Measurements from ENCODE around the gene EPYC.

The EPYC gene

DNA sequence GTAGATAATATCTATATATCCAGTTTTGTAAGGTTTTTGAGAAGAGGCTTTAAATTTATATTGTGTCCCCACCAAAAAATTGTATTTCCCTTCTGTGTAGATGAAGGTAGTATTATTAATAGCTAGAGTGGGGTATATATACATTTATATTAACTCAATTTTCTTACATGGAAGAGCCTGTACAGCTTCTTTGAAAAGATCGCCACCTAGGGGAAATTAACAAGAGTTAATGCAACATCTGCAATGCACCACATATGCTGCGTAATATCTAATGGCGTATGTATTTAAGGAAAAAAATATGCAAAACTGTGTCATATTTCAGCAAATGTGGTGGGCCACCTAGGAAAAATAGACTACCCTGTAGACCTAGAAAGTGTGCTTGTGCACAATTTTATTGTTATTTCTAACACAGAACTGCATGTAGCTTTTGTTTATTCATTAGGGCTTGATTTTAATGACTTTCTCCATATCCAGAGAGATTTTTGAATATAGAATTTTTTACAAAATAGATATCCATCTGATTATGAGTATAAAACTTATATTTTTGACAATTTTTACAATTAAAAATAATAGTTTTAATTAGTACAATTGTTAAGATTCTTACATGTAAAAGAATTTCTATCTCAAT lies 63.8 kb downstream of the EPYC start:
- DNase-seq (ENCODE audit: low read depth, low spot score), result peak; percentile 74
- in situ Hi-C loops (cut with HindIII; ENCODE audit: low sequenced_read_pairs), result no loop called here
- no peak overlapping the region for H3K4me3 ChIP-seq (ENCODE audit: low read depth, low read length)
- TF ChIP-seq, protein P1, sequence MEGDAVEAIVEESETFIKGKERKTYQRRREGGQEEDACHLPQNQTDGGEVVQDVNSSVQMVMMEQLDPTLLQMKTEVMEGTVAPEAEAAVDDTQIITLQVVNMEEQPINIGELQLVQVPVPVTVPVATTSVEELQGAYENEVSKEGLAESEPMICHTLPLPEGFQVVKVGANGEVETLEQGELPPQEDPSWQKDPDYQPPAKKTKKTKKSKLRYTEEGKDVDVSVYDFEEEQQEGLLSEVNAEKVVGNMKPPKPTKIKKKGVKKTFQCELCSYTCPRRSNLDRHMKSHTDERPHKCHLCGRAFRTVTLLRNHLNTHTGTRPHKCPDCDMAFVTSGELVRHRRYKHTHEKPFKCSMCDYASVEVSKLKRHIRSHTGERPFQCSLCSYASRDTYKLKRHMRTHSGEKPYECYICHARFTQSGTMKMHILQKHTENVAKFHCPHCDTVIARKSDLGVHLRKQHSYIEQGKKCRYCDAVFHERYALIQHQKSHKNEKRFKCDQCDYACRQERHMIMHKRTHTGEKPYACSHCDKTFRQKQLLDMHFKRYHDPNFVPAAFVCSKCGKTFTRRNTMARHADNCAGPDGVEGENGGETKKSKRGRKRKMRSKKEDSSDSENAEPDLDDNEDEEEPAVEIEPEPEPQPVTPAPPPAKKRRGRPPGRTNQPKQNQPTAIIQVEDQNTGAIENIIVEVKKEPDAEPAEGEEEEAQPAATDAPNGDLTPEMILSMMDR (IDR thresholded peaks at IDR 0.05; ENCODE audit: low read depth, low read length), result peak; percentile 66

DNA sequence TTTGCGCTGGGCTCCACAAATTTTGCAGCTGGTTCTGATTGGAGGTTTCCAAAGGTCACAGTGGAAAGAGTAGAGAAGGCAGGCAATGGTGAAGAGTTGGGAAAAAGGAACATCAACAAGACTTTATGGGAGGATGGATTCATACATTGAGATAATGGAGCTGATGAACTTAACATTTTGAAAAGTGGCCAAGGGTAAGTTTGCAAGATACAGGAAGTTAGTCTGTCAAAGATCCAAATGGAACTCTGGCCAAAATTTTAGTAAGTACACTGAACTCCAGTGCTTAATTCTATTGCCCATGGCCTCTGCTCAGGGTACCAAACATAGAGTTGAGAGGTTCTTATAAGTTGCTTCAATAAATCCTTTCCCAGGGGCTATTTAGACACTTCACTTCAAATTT lies 65.4 kb downstream of the EPYC start:
- TF ChIP-seq, protein P1 (IDR thresholded peaks at IDR 0.05; ENCODE audit: low read depth, low read length), result no peak
- no peak for DNase-seq (ENCODE audit: low read depth, low spot score)
- H3K4me3 ChIP-seq (ENCODE audit: low read depth, low read length), result no peak overlapping the region
- in situ Hi-C loops (cut with HindIII; ENCODE audit: low sequenced_read_pairs), result no loop called here

DNA sequence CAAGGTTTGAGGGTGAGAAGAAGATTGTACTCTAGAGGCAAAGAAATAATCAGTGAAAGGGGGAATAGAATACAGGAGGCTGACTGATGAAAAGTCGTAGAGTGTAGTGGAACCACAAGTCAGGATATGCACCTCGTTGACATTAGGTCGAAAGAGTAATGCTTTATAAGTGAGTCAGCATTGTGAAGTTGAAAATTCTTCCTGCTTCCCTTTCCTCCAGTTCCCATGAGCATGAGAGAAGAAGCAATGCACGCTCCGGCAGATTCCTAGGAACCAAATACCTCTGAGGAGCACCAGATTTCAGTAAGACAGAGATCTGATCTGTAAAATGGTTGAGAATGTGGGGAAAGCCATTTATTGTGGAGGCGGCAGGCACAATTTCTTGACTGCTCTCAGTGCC lies 66.3 kb downstream of the EPYC start:
- TF ChIP-seq, protein P1 (IDR thresholded peaks at IDR 0.05; ENCODE audit: low read depth, low read length), result no peak
- DNase-seq (ENCODE audit: low read depth, low spot score), result peak; percentile 50
- in situ Hi-C loops (cut with HindIII; ENCODE audit: low sequenced_read_pairs), result no loop called here
- H3K4me3 ChIP-seq (ENCODE audit: low read depth, low read length), result no peak overlapping the region

DNA sequence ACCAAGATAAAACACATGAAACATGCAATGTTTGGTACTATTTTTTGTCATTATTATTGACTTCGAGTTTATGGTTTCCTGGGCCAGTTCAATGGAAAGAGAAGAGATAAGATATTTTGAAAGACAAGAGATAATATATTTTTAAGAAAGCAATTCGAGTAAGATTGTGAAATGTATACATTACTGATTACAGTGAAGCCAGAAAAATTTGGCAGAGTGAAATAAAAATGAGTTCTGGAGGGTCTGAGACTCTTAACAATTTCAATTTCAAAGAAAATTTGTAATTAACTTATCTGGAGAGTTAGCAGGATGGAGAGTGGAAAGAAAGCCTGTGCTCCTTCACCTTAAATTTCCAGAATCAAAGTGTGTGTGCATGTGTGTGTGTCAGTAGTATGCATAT lies 67.1 kb downstream of the EPYC start:
- TF ChIP-seq, protein P1 (IDR thresholded peaks at IDR 0.05; ENCODE audit: low read depth, low read length), result no peak
- H3K4me3 ChIP-seq (ENCODE audit: low read depth, low read length), result no peak overlapping the region
- in situ Hi-C loops (cut with HindIII; ENCODE audit: low sequenced_read_pairs), result no loop called here
- no peak for DNase-seq (ENCODE audit: low read depth, low spot score)

DNA sequence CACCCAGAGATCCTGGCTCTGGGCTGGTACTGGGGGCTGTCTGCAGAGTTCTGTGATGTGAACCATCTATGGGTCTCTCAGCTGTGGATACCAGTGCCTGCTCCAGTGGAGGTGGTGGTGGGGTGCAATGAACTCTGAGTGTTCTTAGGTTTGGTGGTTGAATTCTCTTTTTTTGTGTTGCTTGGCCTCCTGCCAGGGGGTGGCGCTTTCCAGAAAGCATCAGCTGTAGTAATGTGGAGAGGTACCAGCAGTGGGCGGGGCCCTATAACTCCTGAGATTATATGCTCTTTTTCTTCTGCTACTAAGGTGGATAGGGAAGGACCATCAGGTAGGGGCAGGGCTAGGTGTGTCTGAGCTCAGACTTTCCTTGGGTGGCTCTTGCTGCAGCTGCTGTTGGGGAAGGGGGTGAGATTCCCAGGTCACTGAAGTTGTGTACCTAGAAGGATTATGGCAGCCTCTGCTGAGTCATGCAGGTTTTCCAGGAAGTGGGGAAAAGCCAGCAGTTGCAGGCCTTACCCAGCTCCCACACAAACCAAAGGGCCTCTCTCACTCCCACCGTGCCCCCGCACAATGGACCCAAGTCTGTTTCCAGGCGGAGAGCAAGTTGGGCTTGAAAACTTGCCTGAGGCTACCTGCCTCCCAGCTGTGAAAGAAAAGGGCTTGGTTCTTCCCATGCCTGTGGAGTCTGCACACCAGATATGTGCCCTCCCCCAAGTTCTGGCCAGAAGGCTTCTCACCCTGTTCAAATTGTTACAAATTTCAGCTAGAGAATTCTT lies 68.4 kb downstream of the EPYC start:
- H3K4me3 ChIP-seq (ENCODE audit: low read depth, low read length), result no peak overlapping the region
- in situ Hi-C loops (cut with HindIII; ENCODE audit: low sequenced_read_pairs), result no loop called here
- TF ChIP-seq, protein P1 (IDR thresholded peaks at IDR 0.05; ENCODE audit: low read depth, low read length), result no peak
- DNase-seq (ENCODE audit: low read depth, low spot score), result no peak

DNA sequence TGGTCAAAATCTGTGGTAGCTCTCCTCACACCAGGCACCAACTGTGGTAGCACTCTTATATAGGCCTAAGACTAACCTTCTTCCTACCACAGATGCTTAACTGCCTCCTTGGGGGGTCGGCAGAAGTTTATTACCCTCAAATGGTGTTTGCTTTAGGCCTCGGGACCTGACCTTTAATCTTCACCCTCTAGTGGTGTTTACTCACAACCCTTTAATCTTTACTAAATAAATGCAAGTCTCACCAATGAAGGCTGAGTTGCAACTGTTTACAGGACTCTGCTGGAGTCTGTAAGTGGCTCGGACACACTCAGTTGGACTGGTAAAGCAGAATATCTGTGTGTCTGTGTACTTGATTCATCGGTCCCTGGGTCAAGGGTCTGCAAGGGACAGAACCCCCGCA lies 79.2 kb downstream of the EPYC start:
- in situ Hi-C loops (cut with HindIII; ENCODE audit: low sequenced_read_pairs), result no loop called here
- H3K4me3 ChIP-seq (ENCODE audit: low read depth, low read length), result no peak overlapping the region
- DNase-seq (ENCODE audit: low read depth, low spot score), result no peak
- TF ChIP-seq, protein P1 (IDR thresholded peaks at IDR 0.05; ENCODE audit: low read depth, low read length), result no peak
